K562 (cell line): ENCODE data around the gene SMIM36. TPM values are rescaled to one million over a fixed set of nuclear protein-coding genes. Genes with fewer than 3 reads are reported as not detected.

Source experiments
- ATAC-seq: fragments of 200-7000 bp; cut with Tn5 transposase; 3 replicates; pipeline ENCODE4 v1.9.1; 2020; ENCODE audit warnings: moderate library complexity
- BruUV-seq: library from RNA; stranded (reverse); fragments of 400-500 nt; replicated peaks from 2 replicates; lab custom pipeline; 2021; lab: Mats Ljungman, UMichigan
- CTCF ChIA-PET: fragments of 300-600 bp; formaldehyde crosslinking; extraction: SDS; loops from one replicate; lab custom pipeline; 2021; ENCODE audit warnings: low intra/inter-chr PET ratio; lab: Yijun Ruan, JAX
- POLR2A ChIA-PET: fragments of 300-600, 350-650 bp; sonication (Branson Sonifier 250); formaldehyde crosslinking; extraction: SDS; loops from one replicate; lab custom pipeline; 2021; ENCODE audit warnings: antibody characterized with exemption, inconsistent platforms; lab: Yijun Ruan, JAX
- DNase-seq, 4 experiments: peaks; one replicate each; pipeline versions ENCODE4 v3.0.0 to v3.0.0-alpha.2; 2011 to 2018; ENCODE audit warnings: low spot score in 3 of 4, mixed read lengths in 3 of 4; ENCODE audit errors: extremely low read depth in 1 of 4
- FAIRE-seq: peaks from 2 replicates; lab custom pipeline; 2011; peaks lifted over from hg19 to GRCh38; lab: Jason Lieb, UNC
- H2AFZ ChIP-seq: 2 replicates; pipeline ENCODE4 v1.6.0; 2011; ENCODE audit warnings: low read depth, low read length, control low read depth, inconsistent platforms
- H3K27ac ChIP-seq: fragments of 200-600 bp; 3 replicates; pipeline ENCODE4 v1.8.0; 2011; ENCODE audit warnings: low read depth, mild to moderate bottlenecking, control low read depth, inconsistent platforms, low read length, moderate library complexity, mixed read lengths; ENCODE audit errors: extremely low read depth
- H3K27me3 ChIP-seq, 2 experiments: fragments of 300-600 bp in 1 of 2; 2 replicates in 1 of 2; 3 replicates in 1 of 2; pipeline versions ENCODE4 v1.6.0 to v1.8.0; 2011; ENCODE audit warnings: inconsistent platforms in 2 of 2, low read length in 2 of 2, mild to moderate bottlenecking in 1 of 2, mixed read lengths in 1 of 2, moderate library complexity in 1 of 2; ENCODE audit not compliant: control insufficient read depth in 2 of 2, insufficient read depth in 2 of 2
- H3K36me3 ChIP-seq: fragments of 300-600 bp; 3 replicates; pipeline ENCODE4 v1.8.0; 2011; ENCODE audit warnings: mild to moderate bottlenecking, low read length, inconsistent platforms; ENCODE audit not compliant: control insufficient read depth, insufficient read depth
- H3K4me1 ChIP-seq, 2 experiments: fragments of 200-600 bp in 1 of 2; replicated peaks in 1 of 2; 2 replicates in 1 of 2; 3 replicates in 1 of 2; pipeline versions ENCODE4 v1.5.1 to v1.8.0; 2011; ENCODE audit warnings: inconsistent platforms in 2 of 2, low read length in 2 of 2, mild to moderate bottlenecking in 1 of 2, mixed read lengths in 1 of 2, moderate library complexity in 1 of 2; ENCODE audit not compliant: control insufficient read depth in 2 of 2, insufficient read depth in 2 of 2
- H3K4me2 ChIP-seq: 2 replicates; pipeline ENCODE4 v1.6.1; 2011; ENCODE audit warnings: low read length, control low read depth, inconsistent platforms, mixed read lengths; ENCODE audit not compliant: insufficient read depth
- H3K4me3 ChIP-seq: fragments of 200-600 bp; sonication (generic), shearing (Covaris generic); 2 replicates; pipeline ENCODE4 v1.5.1; 2016; ENCODE audit warnings: control low read depth, inconsistent platforms
- H3K79me2 ChIP-seq: fragments of 200-600 bp; 3 replicates; pipeline ENCODE4 v1.8.0; 2011; ENCODE audit warnings: low read length, inconsistent platforms; ENCODE audit not compliant: control insufficient read depth, insufficient read depth
- H3K9ac ChIP-seq, 2 experiments: 2 replicates each; pipeline versions ENCODE4 v1.6.0 to v1.6.1; 2011; ENCODE audit warnings: low read depth in 2 of 2, low read length in 2 of 2, control low read depth in 1 of 2, inconsistent platforms in 1 of 2, mild to moderate bottlenecking in 1 of 2, mixed read lengths in 1 of 2; ENCODE audit not compliant: insufficient read depth in 1 of 2
- H3K9me1 ChIP-seq: one replicate; pipeline ENCODE4 v1.6.0; 2011; ENCODE audit warnings: inconsistent platforms, mild to moderate bottlenecking, low read length, moderate library complexity; ENCODE audit not compliant: control insufficient read depth, insufficient read depth
- H3K9me3 ChIP-seq: replicated peaks from 2 replicates; pipeline ENCODE4 v1.5.1; 2011; ENCODE audit warnings: low read depth, low read length, inconsistent platforms; ENCODE audit not compliant: control insufficient read depth, insufficient read depth
- H4K20me1 ChIP-seq: replicated peaks from 2 replicates; pipeline ENCODE4 v1.6.1; 2011; ENCODE audit warnings: low read length, inconsistent platforms, mixed read lengths; ENCODE audit not compliant: control insufficient read depth, insufficient read depth
- CEBPB ChIP-seq: fragments of 450-650 bp; IDR thresholded peaks from 2 replicates; pipeline ENCODE4 v1.6.1; 2016; ENCODE audit warnings: missing genetic modification characterization, missing compliant biosample characterization
- MYC ChIP-seq, 2 experiments: fragments of 250-450 bp in 1 of 2; sonication (Bioruptor Pico) in 1 of 2; IDR thresholded peaks; 2 replicates each; pipeline versions ENCODE4 v1.5.1 to v1.6.1; 2012 to 2021; ENCODE audit warnings: low read depth in 2 of 2, borderline replicate concordance in 1 of 2, improper control_type of control experiment in 1 of 2, low read length in 1 of 2, mild to moderate bottlenecking in 1 of 2, moderate library complexity in 1 of 2
- ZNF445 ChIP-seq: fragments of 250-450 bp; sonication (Bioruptor Pico); IDR thresholded peaks from 2 replicates; pipeline ENCODE4 v1.4.0; 2020; ENCODE audit warnings: low read depth, mild to moderate bottlenecking, moderate library complexity
- WGBS: fragments of 100-300 bp; shearing (Covaris generic); methylation state at CpG from one replicate; pipeline ENCODE4 v1.1.6; 2016; ENCODE audit warnings: low coverage, mixed read lengths; ENCODE audit not compliant: insufficient coverage; ENCODE audit errors: missing lambda C conversion rate; 5-methylcytosine and 5-hydroxymethylcytosine counted together
- in situ Hi-C: fragments of 300-500 bp; cut with MboI; formaldehyde crosslinking; loops from 4 replicates; pipeline ENCODE4 v1.15.0; 2018; ENCODE audit warnings: inconsistent platforms, mixed read lengths
- intact Hi-C: fragments of 100-400 bp; cut with micrococcal nuclease; formaldehyde crosslinking; loops from 2 replicates; pipeline ENCODE4 v1.14.2; 2022
- polyA plus RNA-seq, 8 experiments: library from polyadenylated mRNA; depleted of rRNA in 4 of 8; stranded (reverse) in 5 of 8; unstranded in 3 of 8; fragments of >200 nt; fragmentation: Nextera tagmentation in 2 of 8; fragmentation: Illumina TruSeq in 1 of 8; extraction: Ambion mirVana in 2 of 8; extraction: Trizol in 1 of 8; gene quantifications; 2 replicates each; pipeline versions ENCODE4 v1.2.1 to v1.2.3, GENCODE V29; 2011 to 2014; ENCODE audit warnings: inconsistent platforms in 1 of 8, missing spikeins in 1 of 8
- total RNA-seq, 7 experiments: library from RNA; depleted of rRNA in 6 of 7; stranded (reverse); fragments of >200 nt in 6 of 7; fragmentation: Illumina TruSeq in 2 of 7; extraction: Trizol in 2 of 7; gene quantifications; 2 replicates each; pipeline versions ENCODE4 v1.2.1 to v1.2.3, GENCODE V29; 2011 to 2021; ENCODE audit warnings: low replicate concordance in 1 of 7
- TF ChIP-seq, protein P1 (sequence below), 2 experiments: fragments of 450-650 bp; IDR thresholded peaks; 2 replicates each; pipeline ENCODE4 v1.6.1; 2016

Gene SMIM36
- total and polyA plus RNA-seq, 9 of the 15 experiments (the other 6 are each of a cell fraction or from before 2014, with no cell fraction given): not detected

DNA sequence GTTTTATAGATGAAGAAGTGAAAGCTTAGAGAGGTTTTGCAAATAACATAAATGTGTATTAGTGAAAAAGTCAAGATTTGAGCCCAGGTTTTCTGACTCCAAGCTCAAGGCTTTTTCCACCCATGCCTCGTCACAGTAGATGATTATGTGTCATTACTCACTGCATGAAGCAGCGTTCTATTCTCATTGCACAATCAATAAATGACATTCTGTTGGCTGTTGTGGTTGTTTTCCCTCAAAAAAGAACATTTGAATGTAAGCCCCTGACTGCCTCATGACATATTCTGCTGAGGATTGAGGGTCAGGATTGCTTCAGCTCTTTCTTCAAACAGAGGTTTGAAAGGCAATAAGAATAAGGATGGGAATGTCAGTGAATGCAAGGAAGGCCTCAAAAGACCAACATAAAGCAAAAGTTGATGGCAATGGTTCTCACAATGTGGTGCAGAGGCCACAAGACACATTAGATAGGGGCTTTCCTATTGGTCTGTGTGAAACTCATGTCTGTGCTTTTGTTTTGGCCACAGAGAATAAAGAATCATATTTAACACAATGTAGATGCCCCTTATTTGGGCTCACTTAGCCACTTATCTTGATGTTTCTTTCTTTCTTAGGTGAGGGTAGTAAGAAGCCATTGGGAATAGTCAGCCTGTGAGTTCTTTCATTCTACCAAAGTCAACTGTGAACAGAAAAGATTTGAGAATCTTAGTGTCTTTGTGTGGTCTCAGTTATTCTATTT lies 84.2 kb downstream of the SMIM36 start:
- no peaks in the 10 kb centered on the region for H3K9me3 ChIP-seq
- H3K9me1 ChIP-seq: no peaks in the 10 kb centered on the region
- no peak overlapping the region for H3K27ac ChIP-seq
- no peak for FAIRE-seq
- H4K20me1 ChIP-seq: no peaks in the 10 kb centered on the region
- no peaks in the 10 kb centered on the region; a peak in 2 of 5 replicates for H3K4me1 ChIP-seq
- ATAC-seq: no peak
- H3K4me3 ChIP-seq: no peak overlapping the region
- no peak for DNase-seq
- H3K79me2 ChIP-seq: no peaks in the 10 kb centered on the region
- no peak overlapping the region for H2AFZ ChIP-seq
- POLR2A ChIA-PET: no interaction called here
- WGBS: 2% methylated on average over 2 of the region's 2 CpGs
- H3K27me3 ChIP-seq: peaks cover 0 to 4% of the 10 kb centered on the region in 2 experiments; a peak in 1 of 5 replicates
- CTCF ChIA-PET: no interaction called here
- TF ChIP-seq MYC (IDR thresholded peaks at IDR 0.05; ENCODE audit: low read depth, low read length) (no peak), MYC (CRISPR knock-in tag; IDR thresholded peaks at IDR 0.05; ENCODE audit: borderline replicate concordance, low read depth) (no peak), CEBPB (tag) (peak; percentile 80), ZNF445 (CRISPR knock-in tag) (no peak)
- TF ChIP-seq, protein P1, sequence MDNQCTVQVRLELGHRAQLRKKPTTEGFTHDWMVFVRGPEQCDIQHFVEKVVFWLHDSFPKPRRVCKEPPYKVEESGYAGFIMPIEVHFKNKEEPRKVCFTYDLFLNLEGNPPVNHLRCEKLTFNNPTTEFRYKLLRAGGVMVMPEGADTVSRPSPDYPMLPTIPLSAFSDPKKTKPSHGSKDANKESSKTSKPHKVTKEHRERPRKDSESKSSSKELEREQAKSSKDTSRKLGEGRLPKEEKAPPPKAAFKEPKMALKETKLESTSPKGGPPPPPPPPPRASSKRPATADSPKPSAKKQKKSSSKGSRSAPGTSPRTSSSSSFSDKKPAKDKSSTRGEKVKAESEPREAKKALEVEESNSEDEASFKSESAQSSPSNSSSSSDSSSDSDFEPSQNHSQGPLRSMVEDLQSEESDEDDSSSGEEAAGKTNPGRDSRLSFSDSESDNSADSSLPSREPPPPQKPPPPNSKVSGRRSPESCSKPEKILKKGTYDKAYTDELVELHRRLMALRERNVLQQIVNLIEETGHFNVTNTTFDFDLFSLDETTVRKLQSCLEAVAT (IDR thresholded peaks at IDR 0.05): no peak
- no peak overlapping the region for H3K4me2 ChIP-seq
- H3K9ac ChIP-seq: no peak overlapping the region
- no peaks in the 10 kb centered on the region for H3K36me3 ChIP-seq
- intact Hi-C loops: no loop called here
- in situ Hi-C loops: no loop called here
- BruUV-seq: no TSS peak
